SK-N-SH (cell line): ENCODE results near the gene PDE10A. TPM values are rescaled to one million over a fixed set of nuclear protein-coding genes. Genes with fewer than 3 reads are reported as not detected.
"Not testable (repeated sequence)": the region's sequence is repeated elsewhere in the genome, so short reads cannot be mapped to it uniquely, and the experiment has no call there.

Experiments
- CTCF ChIA-PET: fragments of 300-600, 350-600 bp; formaldehyde crosslinking; extraction: SDS; loops from one replicate; lab custom pipeline; 2021; lab: Yijun Ruan, JAX
- POLR2A ChIA-PET: fragments of 350-600 bp; sonication (Branson Sonifier 250); formaldehyde crosslinking; extraction: SDS; loops from one replicate; lab custom pipeline; 2020; ENCODE audit warnings: antibody characterized with exemption, inconsistent platforms; lab: Yijun Ruan, JAX
- DNase-seq: peaks from one replicate; pipeline ENCODE4 v3.0.0; 2012
- H2AFZ ChIP-seq: fragments of 200-600 bp; sonication (generic); 2 replicates; pipeline ENCODE4 v1.8.1; 2016; ENCODE audit warnings: antibody characterized with exemption, mild to moderate bottlenecking, low read depth
- H3F3A ChIP-seq: fragments of 200-600 bp; sonication (generic); replicated peaks from 2 replicates; pipeline ENCODE3; 2016; ENCODE audit warnings: antibody characterized with exemption, mild to moderate bottlenecking; ENCODE audit not compliant: insufficient read depth
- H3K27ac ChIP-seq, 2 experiments: fragments of 200-500 bp in 1 of 2; fragments of 200-600 bp in 1 of 2; sonication (Bioruptor generic) in 1 of 2; sonication (generic), shearing (Covaris generic) in 1 of 2; 2 replicates each; pipeline versions ENCODE4 v1.5.1 to v1.6.1; 2014 to 2016; ENCODE audit warnings: low read depth in 2 of 2, inconsistent platforms in 1 of 2, low read length in 1 of 2, mild to moderate bottlenecking in 1 of 2, mixed read lengths in 1 of 2
- H3K27me3 ChIP-seq: fragments of 200-600 bp; sonication (generic), shearing (Covaris generic); 2 replicates; pipeline ENCODE4 v1.6.1; 2016; ENCODE audit warnings: mixed run types; ENCODE audit not compliant: insufficient read depth
- H3K36me3 ChIP-seq, 2 experiments: fragments of 200-500 bp in 1 of 2; fragments of 200-600 bp in 1 of 2; sonication (Bioruptor generic) in 1 of 2; sonication (generic) in 1 of 2; replicated peaks in 1 of 2; 2 replicates each; pipeline versions ENCODE3 to v1.5.1; 2014 to 2016; ENCODE audit warnings: low read length in 1 of 2, mild to moderate bottlenecking in 1 of 2; ENCODE audit not compliant: insufficient read depth in 2 of 2, control insufficient read depth in 1 of 2
- H3K4me1 ChIP-seq, 2 experiments: fragments of 200-500 bp in 1 of 2; fragments of 200-600 bp in 1 of 2; sonication (Bioruptor generic) in 1 of 2; sonication (generic), shearing (Covaris generic) in 1 of 2; 2 replicates each; pipeline versions ENCODE4 v1.5.1 to v1.6.1; 2014 to 2016; ENCODE audit warnings: low read depth in 1 of 2, low read length in 1 of 2, mixed run types in 1 of 2; ENCODE audit not compliant: insufficient read depth in 2 of 2, control insufficient read depth in 1 of 2
- H3K4me2 ChIP-seq: fragments of 200-600 bp; sonication (generic), shearing (Covaris generic); 2 replicates; pipeline ENCODE4 v1.6.1; 2017; ENCODE audit warnings: mixed run types
- H3K4me3 ChIP-seq, 2 experiments: fragments of 200-500 bp in 1 of 2; fragments of 200-600 bp in 1 of 2; sonication (Bioruptor generic) in 1 of 2; sonication (generic), shearing (Covaris generic) in 1 of 2; 2 replicates each; pipeline versions ENCODE4 v1.5.1 to v1.8.1; 2014 to 2016; ENCODE audit warnings: low read depth in 2 of 2, inconsistent platforms in 1 of 2, low read length in 1 of 2, mild to moderate bottlenecking in 1 of 2, mixed read lengths in 1 of 2, moderate library complexity in 1 of 2
- H3K79me2 ChIP-seq: fragments of 200-600 bp; sonication (generic); 2 replicates; pipeline ENCODE4 v1.8.1; 2017; ENCODE audit warnings: mild to moderate bottlenecking; ENCODE audit not compliant: insufficient read depth
- H3K9ac ChIP-seq: fragments of 200-600 bp; sonication (generic); 2 replicates; pipeline ENCODE4 v1.6.1; 2017; ENCODE audit warnings: mixed run types
- H3K9me2 ChIP-seq: fragments of 200-600 bp; sonication (generic); 2 replicates; pipeline ENCODE4 v1.6.1; 2017; ENCODE audit warnings: mixed run types
- H3K9me3 ChIP-seq: fragments of 200-600 bp; sonication (generic); 2 replicates; pipeline ENCODE4 v1.6.1; 2017; ENCODE audit warnings: mixed run types, mild to moderate bottlenecking, moderate library complexity
- H4K20me1 ChIP-seq: fragments of 200-600 bp; sonication (generic); 2 replicates; pipeline ENCODE4 v1.6.1; 2017; ENCODE audit warnings: mild to moderate bottlenecking, mixed run types; ENCODE audit not compliant: insufficient read depth
- CTCF ChIP-seq: fragments of 200-600 bp; sonication (generic); IDR thresholded peaks from 2 replicates; pipeline ENCODE4 v1.6.1; 2017; ENCODE audit warnings: antibody characterized with exemption, mild to moderate bottlenecking, moderate library complexity
- EZH2phosphoT487 ChIP-seq: fragments of 200-600 bp; sonication (generic); IDR thresholded peaks from 2 replicates; pipeline ENCODE4 v1.6.1; 2017; ENCODE audit warnings: low read depth, mixed run types, mild to moderate bottlenecking, antibody characterized with exemption, moderate library complexity, borderline replicate concordance
- FOSL2 ChIP-seq: IDR thresholded peaks from 2 replicates; pipeline ENCODE4 v1.4.0; 2012; ENCODE audit warnings: low read depth, mild to moderate bottlenecking, moderate library complexity, borderline replicate concordance
- FOXM1 ChIP-seq: IDR thresholded peaks from 2 replicates; pipeline ENCODE4 v1.4.0; 2012; ENCODE audit warnings: low read depth, mild to moderate bottlenecking
- JUND ChIP-seq: IDR thresholded peaks from 2 replicates; pipeline ENCODE4 v1.4.0; 2012
- MAX ChIP-seq: IDR thresholded peaks from 2 replicates; pipeline ENCODE4 v1.4.0; 2012; ENCODE audit warnings: low read depth
- MEF2A ChIP-seq: IDR thresholded peaks from 2 replicates; pipeline ENCODE4 v1.4.0; 2012; ENCODE audit warnings: low read depth, borderline replicate concordance
- RCOR1 ChIP-seq: fragments of 150-350 bp; IDR thresholded peaks from 2 replicates; pipeline ENCODE4 v1.6.1; 2017; ENCODE audit warnings: antibody characterized with exemption, low read length
- TCF12 ChIP-seq: IDR thresholded peaks from 2 replicates; pipeline ENCODE4 v1.4.0; 2012
- ZBTB33 ChIP-seq: IDR thresholded peaks from 2 replicates; pipeline ENCODE4 v1.4.0; 2012; ENCODE audit warnings: low read depth, borderline replicate concordance
- WGBS: methylation state at CpG from one replicate; pipeline ENCODE4 v1.1.6; 2017; ENCODE audit warnings: low lambda C conversion rate; 5-methylcytosine and 5-hydroxymethylcytosine counted together
- polyA plus RNA-seq, 3 experiments: library from polyadenylated mRNA; depleted of rRNA; stranded (reverse); fragments of >200 nt; gene quantifications; 2 replicates each; pipeline ENCODE4 v1.2.3, GENCODE V29; 2012

The PDE10A gene
- polyA plus RNA-seq, 1 of the 3 experiments (the other 2 are of a cell fraction) = 0.43 TPM

GRCh38 chr6:165500214-165500907, 162.7 kb downstream of the PDE10A start:
- CTCF ChIA-PET, H3K27ac ChIP-seq, H3K4me2 ChIP-seq, H3K9me2 ChIP-seq, DNase-seq, POLR2A ChIA-PET, H3K27me3 ChIP-seq, H3K4me3 ChIP-seq, H3K9me3 ChIP-seq, H3F3A ChIP-seq, H3K9ac ChIP-seq, H4K20me1 ChIP-seq, H3K36me3 ChIP-seq, H2AFZ ChIP-seq, H3K79me2 ChIP-seq, H3K4me1 ChIP-seq: not testable (repeated sequence)
- 80% methylated on average over 6 of the region's 6 CpGs for WGBS

- ChIA-PET CTCF (no interaction called here), POLR2A (no interaction called here)
- H3F3A ChIP-seq = no peaks in the 10 kb centered on the region
- DNase-seq = no peak
- TF ChIP-seq TCF12 (no peak), JUND (no peak), FOXM1 (no peak), FOSL2 (no peak), RCOR1 (no peak), MEF2A (no peak), EZH2phosphoT487 (no peak), CTCF (no peak), ZBTB33 (no peak), MAX (no peak)
- H3K9ac ChIP-seq = no peak overlapping the region
- no peaks in the 10 kb centered on the region for H3K36me3 ChIP-seq
- no peaks in the 10 kb centered on the region for H3K9me2 ChIP-seq
- H4K20me1 ChIP-seq = no peaks in the 10 kb centered on the region
- H3K79me2 ChIP-seq = no peaks in the 10 kb centered on the region
- H3K27me3 ChIP-seq = no peaks in the 10 kb centered on the region
- no peak overlapping the region for H3K4me3 ChIP-seq
- no peak overlapping the region for H3K4me2 ChIP-seq
- no peak overlapping the region for H3K27ac ChIP-seq
- no peaks in the 10 kb centered on the region for H3K9me3 ChIP-seq
- 29% methylated on average over 4 of the region's 4 CpGs for WGBS
- H3K4me1 ChIP-seq = no peaks in the 10 kb centered on the region
- no peak overlapping the region for H2AFZ ChIP-seq
Measured at GRCh38 chr6:165497472-165497871, 165.6 kb downstream of the PDE10A start.
